K562 (cell line): ENCODE data around the gene UTP14A. TPM values are rescaled to one million over a fixed set of nuclear protein-coding genes. Genes with fewer than 3 reads are reported as not detected.
A peak's percentile ranks its signal among the peaks of the same experiment; 100 is the strongest.

Experiments
- CBFB ChIP-seq: sonication (generic); formaldehyde crosslinking; IDR thresholded peaks from 2 replicates; pipeline ENCODE4 v1.4.0; 2020; ENCODE audit warnings: mild to moderate bottlenecking, missing genetic modification reagents
- CHD1 ChIP-seq: fragments of 200-600 bp; sonication (generic); IDR thresholded peaks from one replicate; pipeline ENCODE4 v1.6.1; 2012; ENCODE audit warnings: mild to moderate bottlenecking, moderate library complexity, low read length, inconsistent platforms
- ELF1 ChIP-seq: fragments of 200-800 bp; sonication (Bioruptor generic); IDR thresholded peaks from 2 replicates; pipeline ENCODE4 v1.6.1; 2016; ENCODE audit warnings: missing genetic modification characterization, missing compliant biosample characterization
- MBD2 ChIP-seq: sonication (generic); IDR thresholded peaks from 2 replicates; pipeline ENCODE4 v1.6.1; 2016; ENCODE audit warnings: low read depth, borderline replicate concordance
- MNT ChIP-seq, 2 experiments: fragments of 450-650 bp; conservative IDR thresholded peaks; 2 replicates each; pipeline ENCODE4 v1.6.1; 2017; ENCODE audit warnings: mild to moderate bottlenecking in 2 of 2, moderate library complexity in 2 of 2
- PHB2 ChIP-seq: fragments of 450-650 bp; IDR thresholded peaks from 2 replicates; pipeline ENCODE4 v1.6.1; 2017; ENCODE audit warnings: low read depth
- PKNOX1 ChIP-seq: fragments of 450-650 bp; IDR thresholded peaks from 2 replicates; pipeline ENCODE4 v1.6.1; 2016
- POLR2H ChIP-seq: IDR thresholded peaks from 2 replicates; pipeline ENCODE4 v1.6.1; 2016; ENCODE audit warnings: missing genetic modification characterization, low read depth, mild to moderate bottlenecking, control low read depth, missing compliant biosample characterization, moderate library complexity
- SP1 ChIP-seq: sonication (generic); formaldehyde crosslinking; IDR thresholded peaks from 2 replicates; pipeline ENCODE4 v1.8.1; 2022; ENCODE audit warnings: mild to moderate bottlenecking, missing genetic modification reagents
- SUPT5H ChIP-seq: fragments of 450-650 bp; IDR thresholded peaks from 2 replicates; pipeline ENCODE4 v1.6.1; 2016
- TCF7 ChIP-seq: sonication (generic); IDR thresholded peaks from 2 replicates; pipeline ENCODE4 v1.6.1; 2016; ENCODE audit warnings: antibody characterized with exemption, borderline replicate concordance
- TGIF2 ChIP-seq: sonication (generic); formaldehyde crosslinking; IDR thresholded peaks from 2 replicates; pipeline ENCODE4 v1.8.1; 2022; ENCODE audit warnings: mild to moderate bottlenecking, missing genetic modification reagents, moderate library complexity
- TSC22D4 ChIP-seq: fragments of 450-650 bp; IDR thresholded peaks from 2 replicates; pipeline ENCODE4 v1.6.1; 2016; ENCODE audit warnings: missing genetic modification characterization, missing biosample characterization, control low read depth
- ZBTB43 ChIP-seq: sonication (generic); formaldehyde crosslinking; IDR thresholded peaks from 2 replicates; pipeline ENCODE4 v1.8.0; 2023; ENCODE audit warnings: mild to moderate bottlenecking, missing genetic modification reagents
- ZC3H11A ChIP-seq: IDR thresholded peaks from 2 replicates; pipeline ENCODE4 v1.6.1; 2012; ENCODE audit warnings: low read depth, low read length, improper control_type of control experiment
- ZFX ChIP-seq: sonication (generic); formaldehyde crosslinking; IDR thresholded peaks from 2 replicates; pipeline ENCODE4 v1.8.0; 2022; ENCODE audit warnings: mild to moderate bottlenecking, missing genetic modification reagents, moderate library complexity
- ZNF121 ChIP-seq: sonication (generic); formaldehyde crosslinking; conservative IDR thresholded peaks from 2 replicates; pipeline ENCODE4 v1.8.0; 2022; ENCODE audit warnings: missing genetic modification reagents
- ZNF143 ChIP-seq: sonication (generic); formaldehyde crosslinking; IDR thresholded peaks from 2 replicates; pipeline ENCODE4 v1.9.0; 2022; ENCODE audit warnings: mild to moderate bottlenecking, missing genetic modification reagents
- ZNF444 ChIP-seq: fragments of 250-450 bp; sonication (Bioruptor Pico); IDR thresholded peaks from 2 replicates; pipeline ENCODE4 v1.4.0; 2020; ENCODE audit warnings: mild to moderate bottlenecking, moderate library complexity
- ZNF592 ChIP-seq: fragments of 450-650 bp; IDR thresholded peaks from 2 replicates; pipeline ENCODE4 v1.6.1; 2017; ENCODE audit warnings: antibody characterized with exemption, mild to moderate bottlenecking
- polyA plus RNA-seq, 8 experiments: library from polyadenylated mRNA; depleted of rRNA in 4 of 8; stranded (reverse) in 5 of 8; unstranded in 3 of 8; fragments of >200 nt; fragmentation: Nextera tagmentation in 2 of 8; fragmentation: Illumina TruSeq in 1 of 8; extraction: Ambion mirVana in 2 of 8; extraction: Trizol in 1 of 8; gene quantifications; 2 replicates each; pipeline versions ENCODE4 v1.2.1 to v1.2.3, GENCODE V29; 2011 to 2014; ENCODE audit warnings: inconsistent platforms in 1 of 8, missing spikeins in 1 of 8
- total RNA-seq, 7 experiments: library from RNA; depleted of rRNA in 6 of 7; stranded (reverse); fragments of >200 nt in 6 of 7; fragmentation: Illumina TruSeq in 2 of 7; extraction: Trizol in 2 of 7; gene quantifications; 2 replicates each; pipeline versions ENCODE4 v1.2.1 to v1.2.3, GENCODE V29; 2011 to 2021; ENCODE audit warnings: low replicate concordance in 1 of 7

UTP14A gene
- total and polyA plus RNA-seq, 9 of the 15 experiments (the other 6 are each of a cell fraction or from before 2014, with no cell fraction given), result 30.5 to 91.0 (median 64.1) TPM

GRCh38 chrX:129961180-129962083 lies 55.5 kb downstream of the UTP14A start (continued):
- TF ChIP-seq ZNF592 (peak; percentile 87), ZBTB43 (CRISPR knock-in tag) (no peak), TSC22D4 (tag) (no peak), ZFX (CRISPR knock-in tag) (peak; percentile 62), TCF7 (no peak), ZC3H11A (no peak), MBD2 (0 out of 2 replicates have a peak, but pooled peaks have one; percentile 47), ZNF143 (CRISPR knock-in tag) (no peak), PHB2 (no peak), POLR2H (tag) (peak; percentile 67), CHD1 (no peak), ELF1 (tag) (peak; percentile 55; the same call in 1 of the 2 replicates), SUPT5H (peak; percentile 85), TGIF2 (CRISPR knock-in tag) (no peak), PKNOX1 (peak; percentile 81), ZNF121 (CRISPR knock-in tag) (no peak), MNT (conservative IDR thresholded peaks at IDR 0.05) (no peak), SP1 (CRISPR knock-in tag) (no peak), ZNF444 (CRISPR knock-in tag) (no peak), CBFB (CRISPR knock-in tag) (no peak)
